NCI-H748 treated with DMSO at 0.1 percent for 48 hours (cell line): ENCODE data around the gene RUNX2.

Experiments
- DNase-seq: peaks from one replicate; lab custom pipeline; 2025; lab: John Stamatoyannopoulos, UW

The RUNX2 gene

GRCh38 chr6:45590696-45591184 is 262.6 kb downstream of the RUNX2 start:
- DNase-seq: no peak

- DNase-seq: no peak
These were observed 263.2 kb downstream of the RUNX2 start for GRCh38 chr6:45591306-45591705.

- DNase-seq: no peak
These were observed 263.8 kb downstream of the RUNX2 start for GRCh38 chr6:45591890-45592289.

- no peak for DNase-seq
These were observed 264.9 kb downstream of the RUNX2 start for GRCh38 chr6:45592991-45593390.

- no peak for DNase-seq
These were observed 267.1 kb downstream of the RUNX2 start for GRCh38 chr6:45595010-45595851.

GRCh38 chr6:45597424-45597823 is 269.3 kb downstream of the RUNX2 start:
- DNase-seq: no peak

- DNase-seq: no peak
These were observed 270.9 kb downstream of the RUNX2 start for GRCh38 chr6:45599053-45599452.

- DNase-seq: no peak
These were observed 277.8 kb downstream of the RUNX2 start for GRCh38 chr6:45605971-45606370.

GRCh38 chr6:45606831-45607400 is 278.8 kb downstream of the RUNX2 start:
- DNase-seq: no peak

- peak; percentile 37 for DNase-seq
These were observed 279.7 kb downstream of the RUNX2 start for GRCh38 chr6:45607798-45608197.

GRCh38 chr6:45608252-45608913 is 280.3 kb downstream of the RUNX2 start:
- no peak for DNase-seq

- no peak for DNase-seq
These were observed 281.1 kb downstream of the RUNX2 start for GRCh38 chr6:45609141-45609638.

GRCh38 chr6:45610374-45610773 is 282.2 kb downstream of the RUNX2 start:
- no peak for DNase-seq

GRCh38 chr6:45610832-45611231 is 282.7 kb downstream of the RUNX2 start:
- no peak for DNase-seq

GRCh38 chr6:45611491-45611890 is 283.4 kb downstream of the RUNX2 start:
- DNase-seq: no peak

GRCh38 chr6:45613656-45614055 is 285.5 kb downstream of the RUNX2 start:
- DNase-seq: no peak

- DNase-seq: no peak
These were observed 286.6 kb downstream of the RUNX2 start for GRCh38 chr6:45614488-45615285.

- DNase-seq: no peak
These were observed 288.1 kb downstream of the RUNX2 start for GRCh38 chr6:45616209-45616608.

- DNase-seq: no peak
These were observed 289.3 kb downstream of the RUNX2 start for GRCh38 chr6:45617441-45617840.

GRCh38 chr6:45618259-45618658 is 290.1 kb downstream of the RUNX2 start:
- DNase-seq: no peak

- no peak for DNase-seq
These were observed 291.2 kb downstream of the RUNX2 start for GRCh38 chr6:45619211-45619760.
